HPDE6-E6E7 (cell line): ENCODE results near the gene OLFML1.
"Not testable (repeated sequence)": the region's sequence is repeated elsewhere in the genome, so short reads cannot be mapped to it uniquely, and the experiment has no call there.

ENCODE experiments used
- DNase-seq: peaks from one replicate; pipeline ENCODE4 v3.0.0; 2011; ENCODE audit warnings: missing footprints; ENCODE audit errors: extremely low spot score

The OLFML1 gene

DNA sequence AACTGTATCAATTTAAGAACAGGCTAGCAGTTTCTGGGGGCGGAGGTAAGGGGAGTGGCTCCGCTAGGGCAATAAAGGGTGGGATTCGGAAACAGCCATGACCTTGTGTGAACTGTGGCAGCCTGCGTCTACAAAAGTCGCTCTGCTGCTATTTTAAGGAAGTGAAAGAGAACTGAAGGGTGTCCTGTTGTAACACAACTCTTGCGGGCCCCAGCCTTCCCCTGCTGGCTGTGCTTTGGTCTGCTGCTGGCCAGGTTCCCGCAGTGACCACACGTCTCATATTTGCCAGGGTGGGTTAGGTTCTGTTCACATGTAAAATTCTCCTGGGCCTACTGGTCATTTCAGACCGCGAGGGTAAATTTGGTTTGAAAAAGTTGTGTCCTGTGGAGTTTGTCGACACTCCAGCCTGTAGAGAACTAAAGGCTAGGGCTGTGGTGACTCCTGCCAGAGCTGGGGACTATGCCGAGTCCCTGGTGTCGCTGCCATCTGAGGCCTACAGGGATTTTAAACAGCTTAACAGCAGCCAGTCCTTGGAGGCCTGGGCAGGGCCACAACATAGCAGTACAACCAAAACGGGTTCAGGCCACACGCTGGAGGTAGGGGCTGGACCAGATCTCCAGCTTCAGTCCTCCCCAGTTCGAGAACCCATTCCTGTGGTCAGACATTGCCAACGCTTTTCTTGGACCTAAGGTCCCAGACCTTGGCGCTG, 27.4 kb downstream of the OLFML1 start:
- DNase-seq, result no peak

DNA sequence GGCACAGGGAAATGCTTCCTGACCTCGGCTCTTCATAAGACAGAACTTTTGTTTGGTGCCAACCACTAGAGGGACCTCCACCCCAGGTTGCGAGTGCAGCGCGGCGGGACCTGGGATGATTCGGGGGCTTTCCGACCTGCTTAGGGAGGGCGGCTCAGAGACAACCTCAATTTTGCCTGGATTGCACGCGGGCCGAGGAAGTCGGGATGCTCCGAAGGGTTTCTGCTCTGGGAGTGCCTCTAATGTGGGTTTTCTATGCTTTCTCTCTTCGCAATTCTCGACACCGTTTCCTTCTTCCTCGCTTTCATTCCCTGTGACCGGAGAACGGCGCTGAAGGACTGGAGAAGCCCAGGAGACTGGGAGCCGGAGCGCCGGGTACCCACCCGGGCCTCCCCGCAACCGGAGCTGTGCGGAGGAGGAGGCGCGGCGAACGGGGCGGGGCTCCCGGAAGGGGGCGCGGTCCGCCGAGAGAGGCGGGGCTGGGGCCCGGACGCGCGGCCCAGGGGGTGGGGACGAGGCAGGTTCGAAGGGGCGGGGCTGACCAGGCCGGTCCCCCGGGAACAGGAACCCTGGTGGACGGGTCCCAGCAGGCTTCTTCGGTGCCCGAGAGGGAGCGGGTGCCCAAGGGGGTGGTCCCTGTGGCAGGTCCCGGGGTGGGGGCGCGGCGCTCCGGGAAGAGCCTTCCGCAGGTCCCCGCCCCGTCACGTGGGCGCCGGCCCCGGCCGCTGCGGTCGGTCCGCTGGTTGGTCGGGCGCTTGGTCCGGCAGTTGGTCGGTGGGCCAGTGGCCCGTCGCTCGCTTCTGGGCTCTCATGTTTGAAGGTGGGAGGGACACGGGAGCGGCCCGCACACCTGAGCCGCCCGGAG, 28.2 kb downstream of the OLFML1 start, which contains the start of gene PPFIBP2:
Gene PPFIBP2 (plus strand): TSS at position 766 of the 865 bp plus-strand sequence. CDS start 35,477 bp downstream, outside the sequence.
- peak; percentile 81 for DNase-seq

DNA sequence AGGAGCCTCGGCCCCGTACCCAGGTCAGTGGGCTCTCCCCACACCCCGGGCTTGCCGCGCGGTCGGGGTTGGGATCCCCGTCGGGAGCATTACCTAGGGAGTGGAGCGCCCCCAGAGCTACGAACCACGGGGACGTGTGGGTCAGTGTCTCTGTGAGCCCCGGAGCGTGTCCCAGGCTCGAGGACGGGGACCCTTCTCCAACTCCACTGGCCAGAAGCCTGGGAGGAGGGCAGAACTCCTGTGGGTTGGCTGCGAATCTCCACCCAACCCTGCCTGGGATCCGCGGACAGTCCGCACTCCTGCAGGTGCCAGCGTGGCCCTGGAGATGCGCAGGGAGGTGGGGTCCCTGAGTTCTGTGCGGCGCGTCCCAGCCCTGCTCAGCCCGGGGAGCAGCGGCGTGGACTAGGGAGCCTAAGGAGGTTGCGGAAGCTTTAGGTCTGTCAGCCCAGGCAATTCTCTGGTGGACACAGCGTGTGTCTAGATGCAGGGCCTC, 28.8 kb downstream of the OLFML1 start:
- DNase-seq, result no peak

DNA sequence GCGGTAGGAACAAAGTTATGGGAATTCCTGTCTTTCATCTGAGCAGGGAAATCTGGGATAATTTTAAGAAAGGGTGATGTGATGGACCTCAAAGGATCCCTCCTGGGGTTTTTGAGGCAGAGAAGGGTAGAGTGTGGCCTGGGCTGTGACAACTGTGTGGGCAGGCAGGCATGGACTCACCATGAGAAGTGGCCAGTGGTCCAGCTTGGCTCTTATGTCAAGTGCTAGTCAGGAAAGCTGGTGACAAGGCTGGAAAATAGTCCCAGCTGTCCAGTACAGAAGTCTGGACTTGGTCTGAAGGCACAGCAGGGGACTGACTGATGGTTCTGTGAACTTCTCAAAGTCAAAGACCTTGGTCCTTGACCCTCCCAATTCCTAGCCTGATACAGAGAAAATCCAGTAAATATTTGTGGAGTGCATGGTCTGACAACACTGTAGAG, 30.2 kb downstream of the OLFML1 start:
- no peak for DNase-seq

DNA sequence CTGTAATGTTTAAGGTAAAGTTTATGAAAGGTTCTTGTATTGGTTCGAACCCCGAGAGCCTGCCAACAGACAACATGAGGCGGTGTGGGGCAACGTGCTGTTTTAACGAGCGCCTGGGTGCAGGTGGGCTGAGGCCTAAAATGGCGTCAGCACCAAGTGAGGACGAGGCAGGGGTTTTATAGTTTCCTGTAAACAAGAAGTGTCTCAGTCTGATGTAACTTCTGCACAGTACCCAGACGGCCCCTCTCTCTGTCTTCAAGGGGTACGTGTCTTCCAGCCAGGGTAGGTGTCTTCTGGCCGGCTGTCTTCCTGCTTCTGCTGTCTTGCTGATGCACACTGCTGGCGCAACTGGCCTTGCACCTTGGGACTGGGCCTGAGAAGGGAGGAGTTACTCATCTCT, 31.2 kb downstream of the OLFML1 start:
- DNase-seq, result no peak

DNA sequence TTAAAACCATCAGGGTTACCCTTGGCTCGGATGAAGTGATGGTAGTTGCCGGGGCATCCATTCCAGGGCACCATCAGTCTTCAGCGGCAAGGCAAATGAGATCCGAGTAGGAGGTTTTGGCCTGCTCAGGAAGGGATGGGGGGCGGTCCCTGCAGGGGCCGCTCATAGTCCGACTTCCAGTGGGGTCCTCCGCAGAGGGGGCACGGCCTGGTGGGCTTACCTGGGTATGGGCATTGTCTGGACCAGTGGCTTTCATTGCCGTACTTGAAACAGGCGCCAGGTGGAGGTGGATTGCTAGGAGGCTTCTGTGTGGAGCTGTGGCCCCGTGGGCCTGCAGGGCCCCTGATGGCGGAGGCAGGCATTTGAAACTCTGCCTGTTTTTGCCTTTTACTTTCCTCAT, 32.4 kb downstream of the OLFML1 start:
- DNase-seq, result not testable (repeated sequence)

DNA sequence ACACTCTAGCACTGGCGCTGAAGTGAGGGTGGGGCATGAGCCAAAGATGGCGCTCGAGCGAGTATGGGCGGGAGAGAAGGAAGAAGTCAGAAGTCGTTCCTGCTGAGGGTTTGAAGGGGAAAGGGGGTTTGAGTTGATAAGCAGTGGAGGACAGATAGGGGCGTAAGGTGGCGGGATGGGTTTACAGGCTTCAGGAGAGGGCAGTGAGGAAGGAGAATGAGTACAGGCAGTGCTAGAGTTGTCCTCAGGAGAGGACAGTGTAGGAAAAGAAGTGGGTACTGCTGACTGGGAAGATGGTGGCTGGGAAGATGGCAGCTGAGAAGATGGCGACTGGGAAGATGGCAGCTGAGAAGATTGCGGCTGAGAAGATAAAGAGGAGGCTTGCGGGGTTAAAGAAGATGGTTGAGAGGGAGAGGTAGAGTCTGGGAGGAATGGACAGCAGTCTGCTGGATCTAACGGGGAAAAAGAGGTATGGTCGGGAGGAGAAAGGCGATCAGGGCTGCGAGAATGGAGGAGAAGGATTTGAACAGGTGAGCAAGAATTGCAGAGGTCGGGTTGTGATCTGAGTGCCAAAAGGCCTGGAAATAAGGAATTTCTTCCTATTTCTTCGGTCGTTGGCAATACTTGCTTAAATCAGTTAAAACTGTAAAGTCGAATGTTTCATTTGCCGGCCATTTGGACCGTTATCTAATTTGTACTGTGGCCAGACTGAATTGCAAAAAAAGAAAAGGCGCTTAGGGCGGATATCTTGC, 33.7 kb downstream of the OLFML1 start:
- no peak for DNase-seq

DNA sequence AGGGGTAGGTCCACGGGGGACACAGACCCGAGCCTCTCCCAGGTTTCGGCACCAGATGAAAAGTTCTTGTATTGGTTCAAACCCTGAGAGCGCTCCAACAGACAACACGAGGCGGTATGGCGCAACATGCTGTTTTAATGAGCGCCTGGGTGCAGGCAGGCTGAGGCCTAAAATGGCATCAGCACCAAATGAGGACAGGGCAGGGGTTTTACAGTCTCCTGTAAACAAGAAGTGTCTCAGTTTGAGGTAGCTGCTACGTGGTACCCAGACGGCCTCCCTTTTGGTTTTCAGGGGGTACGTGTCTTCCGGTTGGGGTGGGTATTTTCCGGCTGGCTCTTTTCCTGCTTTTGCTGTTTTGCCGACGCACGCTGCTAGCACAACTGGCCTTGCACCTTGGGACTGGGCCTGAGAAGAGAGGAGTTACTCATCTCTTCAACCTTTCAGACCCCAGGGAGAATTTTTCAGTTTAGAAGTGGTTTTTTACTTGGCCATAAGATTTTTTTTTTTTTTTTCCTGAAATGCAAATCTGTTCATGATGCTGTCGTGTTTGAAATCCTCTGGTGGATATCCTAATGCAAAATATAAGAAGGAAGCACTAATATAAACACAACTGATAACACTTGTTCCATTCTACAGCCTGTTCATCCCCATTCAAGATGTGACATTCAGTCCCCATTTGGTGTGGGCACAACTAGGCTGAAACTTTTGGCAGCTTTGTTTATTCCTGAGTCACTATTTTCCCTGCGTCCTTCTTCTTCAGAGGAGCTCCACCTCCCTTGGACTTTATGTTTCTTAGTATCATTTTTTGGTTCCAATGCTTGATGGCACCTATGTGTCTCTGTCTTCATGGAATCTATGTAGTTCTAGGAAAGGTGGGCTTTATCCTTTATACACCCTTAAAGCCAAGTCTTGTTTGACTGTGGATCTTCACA, 35.0 kb downstream of the OLFML1 start:
- no peak for DNase-seq

DNA sequence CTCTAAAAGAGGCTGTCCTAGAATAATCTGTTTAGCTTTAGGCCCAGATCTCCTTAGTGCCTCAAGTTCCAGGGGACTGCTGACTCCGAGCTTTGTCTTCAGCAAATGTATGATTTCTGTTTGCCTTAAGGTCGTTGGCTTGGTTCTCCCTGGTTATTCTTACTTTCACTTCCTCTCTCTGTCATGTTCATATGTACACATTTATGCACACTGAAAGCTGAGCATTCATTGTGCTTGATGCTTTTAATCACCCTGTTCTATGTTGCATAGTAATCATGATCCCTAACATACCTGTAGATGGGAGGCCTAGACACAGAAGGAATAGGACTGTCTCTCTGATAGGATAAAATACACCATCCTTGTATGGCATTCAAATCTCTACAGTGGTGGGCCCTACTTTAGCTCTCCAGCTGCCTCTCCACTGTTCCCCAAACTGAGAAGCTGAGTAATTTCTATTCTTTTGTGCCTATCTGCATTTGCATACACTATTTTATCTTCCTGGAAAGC, 35.7 kb downstream of the OLFML1 start:
- DNase-seq, result no peak

DNA sequence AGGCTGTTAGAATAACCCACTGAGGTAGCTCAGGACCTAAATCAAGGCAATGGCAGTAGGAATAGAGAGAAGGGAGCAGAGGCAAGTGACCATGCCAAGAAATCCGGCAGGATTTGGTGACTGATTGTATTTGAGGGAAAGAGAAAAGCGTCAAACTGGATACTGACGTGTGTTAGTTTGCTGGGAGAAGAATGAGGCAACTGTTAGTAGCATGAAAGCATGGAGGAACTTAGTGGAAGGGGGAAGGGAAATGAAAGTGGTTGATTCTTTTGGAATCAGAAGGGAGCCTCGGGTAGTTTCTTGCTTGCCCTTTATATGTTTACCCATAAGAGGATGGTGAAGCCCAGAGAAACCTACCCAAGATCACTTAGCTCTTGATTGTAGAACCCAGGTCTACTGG, 36.8 kb downstream of the OLFML1 start:
- no peak for DNase-seq

DNA sequence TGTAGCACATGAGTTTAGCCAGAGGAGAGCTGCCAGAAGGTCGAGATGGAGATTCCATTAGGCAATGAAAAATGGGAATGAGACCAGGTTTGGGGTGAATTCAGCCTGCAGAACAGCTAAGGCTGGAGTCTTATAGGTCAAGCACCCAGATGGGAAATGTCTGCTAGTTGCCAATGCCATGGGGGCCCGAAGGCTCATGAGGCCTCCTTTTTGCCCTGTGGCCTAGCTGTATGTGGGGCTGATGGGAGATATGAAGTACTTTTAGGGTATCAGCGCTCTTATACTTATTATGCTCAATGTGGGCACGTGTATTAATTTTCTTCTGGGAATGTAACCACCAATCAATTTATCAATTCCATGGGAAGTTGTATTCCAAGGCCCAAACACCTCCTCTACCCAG, 37.2 kb downstream of the OLFML1 start:
- DNase-seq, result no peak

DNA sequence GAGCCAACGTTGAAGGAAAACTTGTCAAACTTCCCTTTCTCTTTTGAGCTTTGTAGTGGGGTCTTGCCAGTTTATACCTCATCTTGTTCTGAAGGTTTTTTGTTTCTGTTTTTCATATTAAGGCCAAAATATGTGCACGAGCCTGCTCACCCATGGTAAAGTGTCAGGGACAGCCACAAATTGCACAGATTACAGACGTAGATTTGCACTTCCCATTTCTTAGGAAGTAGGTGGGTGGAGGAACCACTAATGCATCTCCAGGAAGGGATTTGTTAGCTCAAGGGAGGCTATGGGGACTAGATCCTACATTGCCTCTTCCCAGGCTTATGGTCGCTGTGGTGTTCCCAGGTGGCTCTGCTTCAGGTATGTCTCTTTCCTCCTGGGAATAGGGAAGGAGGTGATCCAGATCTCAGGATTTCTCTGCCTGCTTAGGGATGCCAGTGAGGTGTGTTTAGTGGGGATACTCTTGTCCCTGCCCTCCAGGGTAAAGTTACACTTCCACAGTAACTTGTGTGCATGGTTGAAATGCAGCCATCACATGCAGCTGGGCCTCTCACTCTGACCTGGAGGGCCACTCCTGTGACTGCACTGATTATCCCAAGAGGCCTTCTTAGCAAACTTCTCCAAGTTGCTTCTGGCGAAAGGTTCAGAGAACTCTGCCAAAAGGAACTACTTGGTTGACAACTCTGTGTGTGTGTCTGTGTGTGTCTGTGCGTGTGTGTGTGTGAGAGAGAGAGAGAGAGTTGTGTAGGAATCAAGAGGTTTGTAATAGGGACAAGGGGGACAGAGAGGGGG, 38.3 kb downstream of the OLFML1 start:
- no peak for DNase-seq

DNA sequence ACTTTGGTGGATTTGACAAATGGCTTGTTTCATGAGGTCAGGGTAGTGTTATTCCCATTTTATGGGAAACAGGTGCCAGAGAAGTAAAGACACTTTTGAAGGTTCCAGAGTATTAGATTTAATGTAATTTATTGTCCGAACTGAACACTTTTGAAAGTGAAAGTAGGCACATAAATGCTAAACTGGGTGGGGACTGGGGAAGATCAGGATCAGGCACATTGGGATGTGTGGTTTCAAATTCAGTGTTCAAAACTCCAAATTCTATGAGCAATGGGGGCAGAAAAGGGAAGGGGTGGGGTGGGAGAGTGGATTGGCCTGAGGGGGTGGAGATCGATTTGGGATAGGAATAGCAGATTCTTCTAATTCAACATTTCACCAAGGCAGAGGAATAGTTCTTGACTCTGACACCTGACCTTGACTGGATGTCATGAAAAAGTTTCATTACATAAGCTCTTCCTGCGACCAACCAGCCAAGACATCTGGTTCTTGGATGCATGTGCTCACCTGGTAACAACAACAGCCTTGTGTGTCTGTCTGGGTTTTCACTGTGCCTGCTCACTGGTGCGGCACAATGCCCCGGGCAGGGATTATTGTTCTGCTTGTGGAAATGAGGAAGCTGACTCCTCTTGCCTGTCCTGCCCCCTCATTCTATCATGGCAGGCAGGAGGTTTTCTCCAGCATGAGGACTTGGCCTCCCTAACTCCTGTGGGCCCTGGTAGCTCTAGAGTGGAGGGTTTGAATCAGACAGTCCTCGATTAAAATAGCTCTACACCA, 39.3 kb downstream of the OLFML1 start:
- no peak for DNase-seq

DNA sequence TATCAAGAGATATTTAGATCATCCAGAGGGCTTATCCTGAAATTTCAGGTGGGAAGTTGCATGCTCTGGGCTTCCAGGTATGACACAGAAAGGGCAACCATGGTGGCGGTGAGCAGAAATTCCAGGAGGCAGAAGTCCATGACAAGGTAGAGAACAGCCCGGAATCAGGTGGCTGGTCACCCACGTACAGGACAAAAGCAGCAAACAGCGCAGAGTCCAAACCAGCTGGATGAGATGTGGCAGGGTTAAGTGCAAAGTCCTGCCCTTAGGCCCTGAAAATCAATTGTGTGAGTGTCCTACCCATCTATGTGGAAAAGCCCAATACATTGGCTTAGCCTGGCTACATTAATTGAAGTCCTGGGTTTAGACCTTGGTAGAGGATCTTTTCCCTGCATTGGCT, 40.1 kb downstream of the OLFML1 start:
- DNase-seq, result no peak

DNA sequence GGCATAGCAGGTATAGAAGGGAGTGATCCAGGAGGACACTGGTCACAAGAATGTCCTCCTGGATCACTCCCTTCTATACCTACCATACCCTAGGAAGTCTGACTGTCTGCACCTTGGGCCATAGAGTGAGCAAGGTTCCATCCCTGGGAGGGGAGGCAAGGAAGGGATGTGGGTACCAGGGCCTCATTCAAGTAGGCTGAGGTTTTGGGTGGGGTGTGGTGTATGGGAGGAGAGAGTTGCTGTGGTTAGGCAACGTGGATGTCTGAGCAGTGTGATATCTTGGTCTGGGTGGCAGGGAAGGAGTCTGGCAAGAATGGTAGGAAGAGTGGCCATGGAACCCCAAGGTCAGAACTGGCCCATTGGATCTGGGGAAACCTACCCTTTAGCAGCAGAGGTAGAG, 41.7 kb downstream of the OLFML1 start:
- no peak for DNase-seq

DNA sequence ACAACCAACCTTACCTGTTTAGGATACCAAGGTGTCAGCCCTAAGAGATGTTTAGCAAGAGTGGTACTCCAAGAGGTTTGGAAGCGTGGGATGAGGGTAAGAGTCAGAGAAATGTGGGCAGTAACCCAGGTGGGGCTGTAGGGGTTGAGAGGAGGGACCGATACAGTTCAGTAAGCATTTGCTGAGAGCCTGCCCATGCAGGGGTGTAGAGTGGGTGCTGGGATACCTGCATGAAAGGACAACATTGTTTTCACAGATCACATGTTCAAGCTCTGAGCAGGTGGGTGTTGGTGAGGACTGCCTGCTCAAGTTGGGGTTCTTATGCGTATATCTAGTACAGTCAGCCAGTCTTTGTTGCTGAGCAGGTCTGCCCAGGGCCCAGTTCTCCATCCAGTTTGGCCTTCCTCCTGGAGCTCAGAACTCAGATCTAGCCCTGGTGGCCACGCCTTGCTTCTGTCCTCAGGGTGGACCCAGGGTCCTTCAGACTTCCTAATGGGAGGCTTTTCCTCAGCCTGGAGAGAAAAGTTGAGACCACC, 43.3 kb downstream of the OLFML1 start:
- no peak for DNase-seq

DNA sequence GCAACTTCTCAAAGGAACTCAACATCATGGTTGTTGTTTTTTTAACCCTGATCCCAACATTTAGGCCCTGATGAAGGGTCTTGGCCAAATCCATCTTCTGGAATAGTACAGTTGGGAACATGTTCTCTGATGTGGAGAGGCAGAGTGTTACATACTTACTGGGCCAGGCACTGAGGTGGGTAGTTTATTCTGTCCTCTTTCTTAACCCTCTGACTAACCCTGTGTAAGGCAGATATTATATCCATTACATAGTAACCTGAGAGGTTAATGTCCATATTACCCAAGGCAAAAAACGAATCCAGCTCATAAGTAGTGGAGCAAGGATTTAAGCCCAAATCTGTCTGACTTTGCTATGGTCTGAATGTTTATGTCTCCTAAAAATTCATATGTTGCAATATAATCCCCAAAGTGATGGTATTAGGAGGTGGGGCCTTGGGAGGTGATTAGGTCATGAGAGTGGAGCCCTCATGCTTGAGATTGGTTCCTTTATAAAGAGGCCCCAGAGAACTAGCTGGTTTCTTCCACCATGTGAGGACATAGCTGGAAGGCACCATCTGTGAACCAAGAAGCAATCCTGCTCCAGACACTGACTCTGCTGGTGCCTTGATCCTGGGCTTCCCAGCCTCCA, 44.8 kb downstream of the OLFML1 start:
- no peak for DNase-seq

DNA sequence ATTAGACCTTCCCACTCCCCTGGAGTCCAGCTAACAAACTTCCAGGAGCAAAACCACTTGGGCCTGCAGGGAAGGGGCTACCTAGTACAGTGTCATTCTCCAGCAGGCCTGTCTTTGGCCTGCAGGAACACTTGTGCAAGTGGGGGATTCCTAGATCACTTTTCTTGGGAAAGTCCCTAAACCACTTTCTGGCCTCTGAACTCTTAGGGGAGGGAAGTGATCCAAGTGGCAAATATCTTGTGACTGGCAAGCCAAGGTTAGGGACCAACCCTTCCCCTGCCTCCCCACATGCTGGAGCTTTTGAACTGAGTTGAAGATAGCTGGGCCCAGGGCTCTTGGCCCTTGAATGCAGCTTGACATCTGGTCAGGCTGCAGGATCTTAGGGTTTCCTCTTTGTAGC, 45.7 kb downstream of the OLFML1 start:
- no peak for DNase-seq
